Endothelial cell of umbilical vein (primary cell): ENCODE measurements around the gene ACADVL. TPM values are rescaled to one million over a fixed set of nuclear protein-coding genes. Genes with fewer than 3 reads are reported as not detected.

Experiments
- BruUV-seq: library from RNA; stranded (reverse); fragments of 400-500 nt; replicated peaks from 2 replicates; lab custom pipeline; 2021; lab: Mats Ljungman, UMichigan
- CTCF ChIA-PET: fragments of 300-600, 350-600 bp; sonication (Branson Sonifier 250); formaldehyde crosslinking; loops from one replicate; lab custom pipeline; 2021; ENCODE audit warnings: antibody characterized with exemption, inconsistent platforms; lab: Charles Lee
- POLR2A ChIA-PET: fragments of 300-600, 350-600 bp; sonication (Branson Sonifier 250); formaldehyde crosslinking; loops from one replicate; lab custom pipeline; 2021; ENCODE audit warnings: antibody characterized with exemption, inconsistent platforms; lab: Charles Lee
- DNase-seq: peaks from one replicate; pipeline ENCODE4 v3.0.0-alpha.2; 2011; ENCODE audit warnings: low read depth, low spot score
- FAIRE-seq: peaks from 2 replicates; lab custom pipeline; 2011; peaks lifted over from hg19 to GRCh38; lab: Jason Lieb, UNC
- H2AFZ ChIP-seq: 2 replicates; pipeline ENCODE4 v1.6.0; 2012; ENCODE audit warnings: low read depth, low read length, control low read depth, inconsistent platforms
- H3K27ac ChIP-seq: 2 replicates; pipeline ENCODE4 v1.5.1; 2011; ENCODE audit warnings: low read depth, mild to moderate bottlenecking, control low read depth, low read length, moderate library complexity; ENCODE audit not compliant: insufficient read depth
- H3K27me3 ChIP-seq, 2 experiments: 2 replicates each; pipeline versions ENCODE4 v1.6.0 to v1.6.1; 2011; ENCODE audit warnings: low read length in 2 of 2, mixed read lengths in 1 of 2; ENCODE audit not compliant: control insufficient read depth in 2 of 2, insufficient read depth in 2 of 2
- H3K36me3 ChIP-seq, 2 experiments: 2 replicates in 1 of 2; 3 replicates in 1 of 2; pipeline ENCODE4 v1.5.1; 2011; ENCODE audit warnings: low read length in 2 of 2, mild to moderate bottlenecking in 1 of 2, moderate library complexity in 1 of 2; ENCODE audit not compliant: control insufficient read depth in 2 of 2, insufficient read depth in 2 of 2; ENCODE audit errors: extremely low read depth in 1 of 2
- H3K4me1 ChIP-seq: 3 replicates; pipeline ENCODE4 v1.5.1; 2011; ENCODE audit warnings: mild to moderate bottlenecking, low read length; ENCODE audit not compliant: control insufficient read depth, insufficient read depth; ENCODE audit errors: extremely low read depth
- H3K4me2 ChIP-seq: 2 replicates; pipeline ENCODE4 v1.6.1; 2011; ENCODE audit warnings: low read length, control low read depth, mixed read lengths; ENCODE audit not compliant: insufficient read depth
- H3K4me3 ChIP-seq, 3 experiments: fragments of 200-600 bp in 1 of 3; sonication (generic), shearing (Covaris generic) in 1 of 3; replicated peaks in 1 of 3; 2 replicates each; pipeline ENCODE4 v1.5.1; 2011 to 2016; ENCODE audit warnings: control low read depth in 3 of 3, low read length in 3 of 3, mild to moderate bottlenecking in 2 of 3, inconsistent platforms in 1 of 3, low read depth in 1 of 3, moderate library complexity in 1 of 3; ENCODE audit not compliant: insufficient read depth in 1 of 3
- H3K79me2 ChIP-seq: 2 replicates; pipeline ENCODE4 v1.6.0; 2012; ENCODE audit warnings: low read length, inconsistent platforms; ENCODE audit not compliant: control insufficient read depth, insufficient read depth
- H3K9ac ChIP-seq: replicated peaks from 2 replicates; pipeline ENCODE3; 2011; ENCODE audit warnings: low read length, control low read depth; ENCODE audit not compliant: insufficient read depth; ENCODE audit errors: extremely low read depth
- H3K9me1 ChIP-seq: replicated peaks from 3 replicates; pipeline ENCODE4 v1.6.0; 2011; ENCODE audit warnings: mild to moderate bottlenecking, low read length; ENCODE audit not compliant: control insufficient read depth, insufficient read depth; ENCODE audit errors: extremely low read depth
- H3K9me3 ChIP-seq: replicated peaks from 2 replicates; pipeline ENCODE4 v1.5.1; 2012; ENCODE audit warnings: low read length, inconsistent platforms; ENCODE audit not compliant: control insufficient read depth, insufficient read depth
- H4K20me1 ChIP-seq: replicated peaks from 2 replicates; pipeline ENCODE3; 2011; ENCODE audit warnings: mild to moderate bottlenecking, low read length; ENCODE audit not compliant: control insufficient read depth, insufficient read depth; ENCODE audit errors: extremely low read depth
- CTCF ChIP-seq, 2 donors: IDR thresholded peaks; 1 replicate in 1 of 2; 2 replicates in 1 of 2; pipeline ENCODE4 v1.5.1; 2011; ENCODE audit warnings: low read length in 2 of 2, mild to moderate bottlenecking in 2 of 2, moderate library complexity in 2 of 2, control low read depth in 1 of 2, inconsistent platforms in 1 of 2, low read depth in 1 of 2; ENCODE audit not compliant: insufficient read depth in 1 of 2; ENCODE audit errors: extremely low read depth in 1 of 2
- EZH2 ChIP-seq: IDR thresholded peaks from 2 replicates; pipeline ENCODE4 v1.6.1; 2012; ENCODE audit warnings: borderline replicate concordance, low read depth, mild to moderate bottlenecking, moderate library complexity, low read length, inconsistent platforms; ENCODE audit not compliant: severe bottlenecking
- FOS ChIP-seq: IDR thresholded peaks from 2 replicates; pipeline ENCODE4 v1.6.1; 2011; ENCODE audit warnings: mild to moderate bottlenecking, low read length, moderate library complexity, borderline replicate concordance; ENCODE audit not compliant: insufficient read depth
- GATA2 ChIP-seq: IDR thresholded peaks from 2 replicates; pipeline ENCODE4 v1.7.0; 2011; ENCODE audit warnings: low read depth, mild to moderate bottlenecking, moderate library complexity, mixed read lengths, low read length; ENCODE audit not compliant: insufficient read length, insufficient read depth
- JUN ChIP-seq: IDR thresholded peaks from 2 replicates; pipeline ENCODE4 v1.6.1; 2011; ENCODE audit warnings: borderline replicate concordance, low read depth; ENCODE audit not compliant: insufficient read length, insufficient read depth
- MAX ChIP-seq: IDR thresholded peaks from 2 replicates; pipeline ENCODE4 v1.6.1; 2011; ENCODE audit not compliant: insufficient read depth, insufficient read length
- MYC ChIP-seq: IDR thresholded peaks from one replicate; pipeline ENCODE4 v1.6.1; 2011; ENCODE audit warnings: mild to moderate bottlenecking, low read depth, low read length
- POLR2AphosphoS5 ChIP-seq: IDR thresholded peaks from 2 replicates; pipeline ENCODE4 v1.6.1; 2012; ENCODE audit warnings: low read depth, mild to moderate bottlenecking, control low read depth, low read length, moderate library complexity; ENCODE audit not compliant: insufficient read depth
- dilution Hi-C: fragments of 300-500 bp; cut with MboI; formaldehyde crosslinking; loops from one replicate; pipeline ENCODE4 v1.15.0; 2019; ENCODE audit warnings: low sequenced_read_pairs; ENCODE audit not compliant: extremely low pct_ligation_motif_present
- intact Hi-C: fragments of 100-400 bp; cut with micrococcal nuclease; formaldehyde crosslinking; loops from one replicate; pipeline ENCODE4 v1.10.0; 2022
- polyA plus RNA-seq, 4 experiments: library from polyadenylated mRNA; depleted of rRNA in 3 of 4; stranded (reverse) in 3 of 4; unstranded in 1 of 4; fragments of >200 nt; gene quantifications; 2 replicates each; pipeline versions ENCODE4 v1.2.1 to v1.2.3, GENCODE V29; 2011 to 2012; ENCODE audit warnings: missing spikeins in 1 of 4
- total RNA-seq: library from RNA; stranded (reverse); gene quantifications from 2 replicates; pipeline ENCODE4 v1.2.3, GENCODE V29; 2021

The ACADVL gene
- total and polyA plus RNA-seq, 2 donors (not counting 3 experiments of a cell fraction or from before 2014, with no cell fraction given) = 308 to 376 TPM

GRCh38 chr17:7218758-7219157, 980 bp upstream of the ACADVL start:
- intact Hi-C loops (loop anchor here (1.0 kb wide), 1 partner anchor 41 kb away; no protein-coding TSS in a partner anchor), dilution Hi-C loops (no loop called here)
- Histone ChIP-seq H3K9me1 (no peaks in the 10 kb centered on the region), H3K27ac (no peak overlapping the region), H2AFZ (no peak overlapping the region), H3K79me2 (peaks cover 11% of the 10 kb centered on the region), H3K4me1 (peaks cover 37% of the 10 kb centered on the region), H4K20me1 (no peaks in the 10 kb centered on the region), H3K36me3 (peaks cover 14 to 20% of the 10 kb centered on the region in 2 experiments), H3K27me3 (no peaks in the 10 kb centered on the region), H3K4me3 (no peak overlapping the region), H3K9me3 (no peaks in the 10 kb centered on the region), H3K9ac (no peak overlapping the region), H3K4me2 (no peak overlapping the region)
- ChIA-PET POLR2A (interaction anchor here (0.5 kb wide), 1 partner anchor 111 kb away, joined by 5 read pairs; the partner anchor contains the start of gene NEURL4), CTCF (interaction anchor here (4.5 kb wide), 1 partner anchor 78 kb away, joined by 94 read pairs; no protein-coding TSS in a partner anchor)
- FAIRE-seq (no peak), DNase-seq (no peak)
- no TSS peak for BruUV-seq
- no peak for TF ChIP-seq MAX
- no peak for TF ChIP-seq FOS
- no peak for TF ChIP-seq POLR2AphosphoS5
- no peak for TF ChIP-seq EZH2
- no peak for TF ChIP-seq CTCF (IDR thresholded peaks at IDR 0.05; ENCODE audit: extremely low read depth in 1 of 2, insufficient read depth in 1 of 2, low read depth in 1 of 2, low read length in 2 of 2)
- TF ChIP-seq JUN = no peak
- TF ChIP-seq MYC = no peak
- no peak for TF ChIP-seq GATA2
